ENCODE results near the gene LILRA1.
"Not testable (repeated sequence)": the region's sequence is repeated elsewhere in the genome, so short reads cannot be mapped to it uniquely, and the experiment has no call there.

LILRA1 gene

GRCh38 chr19:54626757-54627156 is 33.3 kb downstream of the LILRA1 start:
- TF ChIP-seq CTCF (IDR thresholded peaks at IDR 0.05; ENCODE audit: low read depth, low read length) = no peak
- DNase-seq (ENCODE audit: low read depth, low spot score) = no peak
- H3K4me3 ChIP-seq (ENCODE audit: low read depth, low read length) = no peak overlapping the region
- in situ Hi-C loops (cut with HindIII; ENCODE audit: low sequenced_read_pairs) = no loop called here

- in situ Hi-C loops (cut with HindIII; ENCODE audit: low sequenced_read_pairs); H3K4me3 ChIP-seq (ENCODE audit: low read depth, low read length); DNase-seq (ENCODE audit: low read depth, low spot score): not testable (repeated sequence)
These were observed 34.5 kb downstream of the LILRA1 start for GRCh38 chr19:54627912-54628311.

- H3K4me3 ChIP-seq (ENCODE audit: low read depth, low read length); in situ Hi-C loops (cut with HindIII; ENCODE audit: low sequenced_read_pairs); DNase-seq (ENCODE audit: low read depth, low spot score): not testable (repeated sequence)
These were observed 36.8 kb downstream of the LILRA1 start, which contains the start of gene LILRB1 for GRCh38 chr19:54630262-54630661. Gene LILRB1, plus strand, starts transcription at chr19:54630484. Its CDS starts 590 bp downstream, at chr19:54631074.

GRCh38 chr19:54630782-54631181 is 37.4 kb downstream of the LILRA1 start:
- no peak overlapping the region for H3K4me3 ChIP-seq (ENCODE audit: low read depth, low read length)
- no peak for TF ChIP-seq CTCF (IDR thresholded peaks at IDR 0.05; ENCODE audit: low read depth, low read length)
- in situ Hi-C loops (cut with HindIII; ENCODE audit: low sequenced_read_pairs) = no loop called here
- no peak for DNase-seq (ENCODE audit: low read depth, low spot score)

GRCh38 chr19:54631489-54632337 is 38.3 kb downstream of the LILRA1 start:
- DNase-seq (ENCODE audit: low read depth, low spot score); H3K4me3 ChIP-seq (ENCODE audit: low read depth, low read length); in situ Hi-C loops (cut with HindIII; ENCODE audit: low sequenced_read_pairs): not testable (repeated sequence)

GRCh38 chr19:54632517-54632916 is 39.1 kb downstream of the LILRA1 start:
- in situ Hi-C loops (cut with HindIII; ENCODE audit: low sequenced_read_pairs); DNase-seq (ENCODE audit: low read depth, low spot score); H3K4me3 ChIP-seq (ENCODE audit: low read depth, low read length): not testable (repeated sequence)

- H3K4me3 ChIP-seq (ENCODE audit: low read depth, low read length) = no peak overlapping the region
- in situ Hi-C loops (cut with HindIII; ENCODE audit: low sequenced_read_pairs) = no loop called here
- no peak for TF ChIP-seq CTCF (IDR thresholded peaks at IDR 0.05; ENCODE audit: low read depth, low read length)
- DNase-seq (ENCODE audit: low read depth, low spot score) = no peak
These were observed 40.0 kb downstream of the LILRA1 start for GRCh38 chr19:54633401-54633800.

- in situ Hi-C loops (cut with HindIII; ENCODE audit: low sequenced_read_pairs); H3K4me3 ChIP-seq (ENCODE audit: low read depth, low read length); DNase-seq (ENCODE audit: low read depth, low spot score): not testable (repeated sequence)
These were observed 42.6 kb downstream of the LILRA1 start for GRCh38 chr19:54636081-54636480.

GRCh38 chr19:54638683-54639082 is 45.3 kb downstream of the LILRA1 start:
- H3K4me3 ChIP-seq (ENCODE audit: low read depth, low read length) = no peak overlapping the region
- no peak for TF ChIP-seq CTCF (IDR thresholded peaks at IDR 0.05; ENCODE audit: low read depth, low read length)
- no peak for DNase-seq (ENCODE audit: low read depth, low spot score)
- in situ Hi-C loops (cut with HindIII; ENCODE audit: low sequenced_read_pairs) = no loop called here

GRCh38 chr19:54642953-54643352 is 49.5 kb downstream of the LILRA1 start:
- in situ Hi-C loops (cut with HindIII; ENCODE audit: low sequenced_read_pairs); DNase-seq (ENCODE audit: low read depth, low spot score); H3K4me3 ChIP-seq (ENCODE audit: low read depth, low read length): not testable (repeated sequence)

GRCh38 chr19:54643583-54643982 is 50.2 kb downstream of the LILRA1 start:
- in situ Hi-C loops (cut with HindIII; ENCODE audit: low sequenced_read_pairs); H3K4me3 ChIP-seq (ENCODE audit: low read depth, low read length); DNase-seq (ENCODE audit: low read depth, low spot score): not testable (repeated sequence)
